22Rv1 (cell line): Measurements from ENCODE around the gene MLXIPL.

Source experiments
- CTCF ChIP-seq: fragments of 450-650 bp; IDR thresholded peaks from 2 replicates; pipeline ENCODE4 v1.5.1; 2017; ENCODE audit warnings: mild to moderate bottlenecking
- ZFX ChIP-seq: fragments of 450-650 bp; IDR thresholded peaks from 2 replicates; pipeline ENCODE4 v1.6.1; 2017; ENCODE audit warnings: antibody characterized with exemption, borderline replicate concordance

- no peak for TF ChIP-seq CTCF
- TF ChIP-seq ZFX: no peak
Measured at GRCh38 chr7:73597978-73598782, 26.1 kb downstream of the MLXIPL start.
